Brain microvascular endothelial cell (primary cell): ENCODE data around the gene TTLL12.

Experiments used
- DNase-seq: peaks from one replicate; pipeline ENCODE4 v3.0.0-alpha.2; 2020
- H3K27ac ChIP-seq: fragments of 250-450 bp; sonication (Bioruptor Pico); 2 replicates; pipeline ENCODE4 v1.5.1; 2020; ENCODE audit warnings: mild to moderate bottlenecking, moderate library complexity
- H3K27me3 ChIP-seq: fragments of 250-450 bp; sonication (Bioruptor Pico); replicated peaks from 2 replicates; pipeline ENCODE4 v1.5.1; 2020; ENCODE audit warnings: mild to moderate bottlenecking
- H3K36me3 ChIP-seq: fragments of 250-450 bp; sonication (Bioruptor Pico); replicated peaks from 2 replicates; pipeline ENCODE4 v1.5.1; 2020; ENCODE audit warnings: mild to moderate bottlenecking
- H3K4me3 ChIP-seq: 2 replicates; pipeline ENCODE4 v1.5.1; 2011; ENCODE audit warnings: low read depth, mild to moderate bottlenecking, control low read depth, low read length, moderate library complexity
- CTCF ChIP-seq: IDR thresholded peaks from 2 replicates; pipeline ENCODE4 v1.5.1; 2011; ENCODE audit warnings: low read depth, mild to moderate bottlenecking, moderate library complexity, low read length, control low read depth, inconsistent platforms; ENCODE audit errors: missing control alignments
- in situ Hi-C: cut with HindIII; loops from 2 replicates; pipeline ENCODE4 v1.10.0; 2017; ENCODE audit warnings: low sequenced_read_pairs, low pct_ligation_motif_present

The TTLL12 gene

GRCh38 chr22:43133401-43133800 is 53.5 kb downstream of the TTLL12 start:
- no peak overlapping the region for H3K4me3 ChIP-seq
- no peaks in the 10 kb centered on the region for H3K27me3 ChIP-seq
- H3K36me3 ChIP-seq, result peaks cover 23% of the 10 kb centered on the region
- no peak for DNase-seq
- no peak overlapping the region for H3K27ac ChIP-seq
- in situ Hi-C loops, result no loop called here
- TF ChIP-seq CTCF, result no peak

- Histone ChIP-seq H3K36me3 (peaks cover 23% of the 10 kb centered on the region), H3K27ac (no peak overlapping the region), H3K4me3 (no peak overlapping the region), H3K27me3 (no peaks in the 10 kb centered on the region)
- in situ Hi-C loops, result no loop called here
- no peak for DNase-seq
- TF ChIP-seq CTCF, result no peak
Measured at GRCh38 chr22:43131773-43132501, 55.0 kb downstream of the TTLL12 start.

- DNase-seq, result no peak
- no peaks in the 10 kb centered on the region for H3K27me3 ChIP-seq
- no peak overlapping the region for H3K27ac ChIP-seq
- H3K36me3 ChIP-seq, result peaks cover 13% of the 10 kb centered on the region
- no peak for TF ChIP-seq CTCF
- in situ Hi-C loops, result no loop called here
- H3K4me3 ChIP-seq, result no peak overlapping the region
Measured at GRCh38 chr22:43129426-43130425, 57.2 kb downstream of the TTLL12 start.

- H3K27me3 ChIP-seq, result no peaks in the 10 kb centered on the region
- H3K27ac ChIP-seq, result no peak overlapping the region
- DNase-seq, result no peak
- peaks cover 6% of the 10 kb centered on the region for H3K36me3 ChIP-seq
- H3K4me3 ChIP-seq, result no peak overlapping the region
- TF ChIP-seq CTCF, result no peak
- in situ Hi-C loops, result no loop called here
Measured at GRCh38 chr22:43128928-43129424, 58.0 kb downstream of the TTLL12 start.

GRCh38 chr22:43128116-43128515 is 58.8 kb downstream of the TTLL12 start:
- in situ Hi-C loops, result no loop called here
- TF ChIP-seq CTCF, result no peak
- no peaks in the 10 kb centered on the region for H3K27me3 ChIP-seq
- no peak overlapping the region for H3K4me3 ChIP-seq
- H3K27ac ChIP-seq, result no peak overlapping the region
- peaks cover 6% of the 10 kb centered on the region for H3K36me3 ChIP-seq
- DNase-seq, result no peak
